GM06990 (cell line): Measurements from ENCODE around the gene MEOX1.
A peak's percentile ranks its signal among the peaks of the same experiment; 100 is the strongest.

Source experiments
- DNase-seq: peaks from one replicate; pipeline ENCODE4 v3.0.0-alpha.2; 2011; ENCODE audit not compliant: insufficient read length; ENCODE audit errors: extremely low read depth
- H3K27me3 ChIP-seq: replicated peaks from 2 replicates; pipeline ENCODE4 v1.6.0; 2011; ENCODE audit warnings: low read length; ENCODE audit not compliant: control insufficient read depth, insufficient read depth
- H3K36me3 ChIP-seq: 2 replicates; pipeline ENCODE4 v1.5.1; 2011; ENCODE audit warnings: low read length; ENCODE audit not compliant: control insufficient read depth, insufficient read depth
- H3K4me3 ChIP-seq: replicated peaks from 2 replicates; pipeline ENCODE4 v1.5.1; 2011; ENCODE audit warnings: low read depth, mild to moderate bottlenecking, control low read depth, low read length
- TF ChIP-seq, protein P1 (sequence below): IDR thresholded peaks from 2 replicates; pipeline ENCODE4 v1.5.1; 2011; ENCODE audit warnings: low read length, control low read depth, mild to moderate bottlenecking, inconsistent platforms; ENCODE audit not compliant: insufficient read depth, poor library complexity, severe bottlenecking

Gene MEOX1

DNA sequence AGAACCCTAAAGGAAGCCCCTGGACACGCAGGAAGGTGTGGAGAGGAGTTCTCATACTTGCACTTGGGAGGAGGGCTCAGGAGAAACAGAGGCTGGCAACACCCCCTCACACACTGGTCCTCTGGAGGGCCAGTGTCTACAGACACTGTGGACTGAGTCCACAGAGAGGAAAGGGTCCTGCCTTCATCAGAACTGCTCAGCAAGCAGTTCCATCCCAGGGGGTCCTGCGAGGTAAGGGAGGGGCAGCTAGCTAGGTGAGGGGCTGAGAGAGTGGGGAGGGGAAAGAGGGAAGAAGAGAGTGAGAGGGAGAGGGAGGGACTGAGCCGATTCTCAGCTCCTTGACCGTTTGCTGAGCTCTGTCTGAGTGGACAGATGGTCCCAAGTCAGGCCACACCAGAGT, 17.7 kb upstream of the MEOX1 start:
- no peak overlapping the region for H3K4me3 ChIP-seq
- H3K27me3 ChIP-seq = no peaks in the 10 kb centered on the region
- TF ChIP-seq, protein P1, sequence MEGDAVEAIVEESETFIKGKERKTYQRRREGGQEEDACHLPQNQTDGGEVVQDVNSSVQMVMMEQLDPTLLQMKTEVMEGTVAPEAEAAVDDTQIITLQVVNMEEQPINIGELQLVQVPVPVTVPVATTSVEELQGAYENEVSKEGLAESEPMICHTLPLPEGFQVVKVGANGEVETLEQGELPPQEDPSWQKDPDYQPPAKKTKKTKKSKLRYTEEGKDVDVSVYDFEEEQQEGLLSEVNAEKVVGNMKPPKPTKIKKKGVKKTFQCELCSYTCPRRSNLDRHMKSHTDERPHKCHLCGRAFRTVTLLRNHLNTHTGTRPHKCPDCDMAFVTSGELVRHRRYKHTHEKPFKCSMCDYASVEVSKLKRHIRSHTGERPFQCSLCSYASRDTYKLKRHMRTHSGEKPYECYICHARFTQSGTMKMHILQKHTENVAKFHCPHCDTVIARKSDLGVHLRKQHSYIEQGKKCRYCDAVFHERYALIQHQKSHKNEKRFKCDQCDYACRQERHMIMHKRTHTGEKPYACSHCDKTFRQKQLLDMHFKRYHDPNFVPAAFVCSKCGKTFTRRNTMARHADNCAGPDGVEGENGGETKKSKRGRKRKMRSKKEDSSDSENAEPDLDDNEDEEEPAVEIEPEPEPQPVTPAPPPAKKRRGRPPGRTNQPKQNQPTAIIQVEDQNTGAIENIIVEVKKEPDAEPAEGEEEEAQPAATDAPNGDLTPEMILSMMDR = no peak
- no peaks in the 10 kb centered on the region for H3K36me3 ChIP-seq
- no peak for DNase-seq

DNA sequence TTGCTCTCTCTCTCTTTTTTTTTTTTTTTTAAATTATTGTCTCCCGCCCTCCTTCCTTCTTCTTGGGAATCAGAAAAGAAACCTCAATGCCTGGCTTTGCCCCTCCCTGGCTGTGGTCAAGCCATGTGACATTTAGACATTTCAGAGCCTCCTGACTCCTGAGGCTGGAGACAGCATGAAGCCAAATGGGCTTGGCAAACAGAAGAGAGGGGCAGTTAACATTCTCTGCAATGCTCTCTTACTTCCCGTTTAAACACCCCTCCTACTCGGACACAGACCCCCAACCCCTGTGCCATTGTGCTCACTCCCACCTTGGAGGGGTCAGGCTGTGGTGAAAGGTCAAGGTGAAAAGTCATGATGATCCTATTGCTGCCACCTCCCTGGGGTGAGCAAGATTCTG, 14.7 kb upstream of the MEOX1 start:
- Histone ChIP-seq H3K36me3 (no peaks in the 10 kb centered on the region), H3K4me3 (no peak overlapping the region), H3K27me3 (no peaks in the 10 kb centered on the region)
- DNase-seq = no peak
- TF ChIP-seq, protein P1 = no peak

DNA sequence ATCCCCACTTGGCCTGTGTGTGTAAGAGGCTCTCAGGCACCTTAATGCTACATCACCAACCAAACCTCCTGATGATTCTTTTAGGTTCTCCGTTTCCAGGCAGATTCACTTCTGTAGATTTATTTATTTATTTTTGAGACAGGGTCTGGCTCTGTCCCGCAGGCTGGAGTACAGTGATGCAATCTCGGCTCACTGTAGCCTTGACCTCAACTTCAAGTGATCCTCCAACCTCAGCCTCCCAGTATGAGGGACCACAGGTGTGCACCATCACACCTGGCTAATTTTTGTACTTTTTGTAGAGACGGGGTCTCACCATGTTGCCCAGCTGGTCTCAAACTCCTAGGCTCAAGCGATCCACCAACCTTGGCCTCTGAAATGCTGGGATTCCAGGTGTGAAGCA, 12.7 kb upstream of the MEOX1 start:
- TF ChIP-seq, protein P1 = no peak
- no peaks in the 10 kb centered on the region for H3K27me3 ChIP-seq
- H3K36me3 ChIP-seq = no peaks in the 10 kb centered on the region
- DNase-seq = no peak
- no peak overlapping the region for H3K4me3 ChIP-seq

- Histone ChIP-seq H3K36me3 (no peaks in the 10 kb centered on the region), H3K27me3 (no peaks in the 10 kb centered on the region), H3K4me3 (no peak overlapping the region)
- TF ChIP-seq, protein P1 = peak; percentile 93
- no peak for DNase-seq
Measured at GRCh38 chr17:43673516-43674323, 12.0 kb upstream of the MEOX1 start.

- H3K4me3 ChIP-seq = no peak overlapping the region
- H3K27me3 ChIP-seq = no peaks in the 10 kb centered on the region
- no peak for DNase-seq
- TF ChIP-seq, protein P1 = no peak
- no peaks in the 10 kb centered on the region for H3K36me3 ChIP-seq
Measured at GRCh38 chr17:43671755-43672519, 10.2 kb upstream of the MEOX1 start.
